Measurements from ENCODE around the gene PLEKHA7.

GRCh38 chr11:16977136-16977993, 36.8 kb downstream of the PLEKHA7 start:
- TF ChIP-seq CTCF (IDR thresholded peaks at IDR 0.05) (no peak), POLR2AphosphoS5 (IDR thresholded peaks at IDR 0.05) (no peak), POLR2A (IDR thresholded peaks at IDR 0.05) (no peak)

All from breast epithelium (tissue), 3 donors.